Nephron progenitor cell (in vitro differentiated cells): Measurements from ENCODE around the gene DDX3X.
A peak's percentile ranks its signal among the peaks of the same experiment; 100 is the strongest.

ENCODE experiments used
- DNase-seq: peaks from one replicate; pipeline ENCODE4 v3.0.0; 2021
- H3K27ac Mint-ChIP-seq: 2 replicates; pipeline ENCODE4 v1.8.0; 2021; ENCODE audit warnings: mild to moderate bottlenecking, moderate library complexity, mixed read lengths
- H3K27me3 Mint-ChIP-seq: 2 replicates; pipeline ENCODE4 v1.8.0; 2021; ENCODE audit warnings: mild to moderate bottlenecking, low read depth, mixed read lengths; ENCODE audit not compliant: poor library complexity
- H3K36me3 Mint-ChIP-seq: 2 replicates; pipeline ENCODE4 v1.8.0; 2021; ENCODE audit warnings: low read depth, mixed read lengths
- H3K4me1 Mint-ChIP-seq: 2 replicates; pipeline ENCODE4 v1.8.0; 2021; ENCODE audit warnings: mixed read lengths
- H3K4me3 Mint-ChIP-seq: 2 replicates; pipeline ENCODE4 v1.8.0; 2021; ENCODE audit warnings: mild to moderate bottlenecking, moderate library complexity, mixed read lengths
- H3K9me3 Mint-ChIP-seq: 2 replicates; pipeline ENCODE4 v1.8.0; 2021; ENCODE audit warnings: mild to moderate bottlenecking, moderate library complexity, mixed read lengths
- TF ChIP-seq, protein P1 (sequence below): fragments of 200-600 bp; sonication (generic); IDR thresholded peaks from 2 replicates; pipeline ENCODE4 v1.5.0; 2021; ENCODE audit warnings: antibody characterized with exemption

DDX3X gene

DNA sequence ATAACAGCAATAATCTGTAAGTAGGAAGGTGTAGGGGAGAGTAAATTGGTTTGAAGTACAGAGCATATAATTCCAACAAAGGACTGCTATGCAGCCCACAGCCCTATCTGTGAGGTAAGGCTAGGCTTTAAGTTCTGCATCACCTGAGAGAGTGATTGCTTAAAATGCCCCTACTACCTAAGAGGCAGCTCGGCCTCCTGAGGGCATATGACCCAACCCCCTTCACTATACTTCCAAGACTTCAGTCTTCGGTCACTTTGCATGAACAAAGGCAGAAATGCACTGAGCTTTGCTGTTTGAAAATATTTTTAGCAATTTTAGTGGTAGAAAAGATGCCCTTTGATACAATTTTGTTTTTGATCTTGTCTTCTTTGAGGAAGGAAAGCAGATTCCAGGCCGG, 4.9 kb upstream of the DDX3X start:
- Mint-ChIP-seq H3K27ac (no peak overlapping the region), H3K36me3 (peaks cover 5% of the 10 kb centered on the region), H3K4me1 (peaks cover 19% of the 10 kb centered on the region), H3K4me3 (no peak overlapping the region), H3K9me3 (peaks cover 39% of the 10 kb centered on the region), H3K27me3 (peaks cover 5% of the 10 kb centered on the region)
- no peak for DNase-seq
- TF ChIP-seq, protein P1, sequence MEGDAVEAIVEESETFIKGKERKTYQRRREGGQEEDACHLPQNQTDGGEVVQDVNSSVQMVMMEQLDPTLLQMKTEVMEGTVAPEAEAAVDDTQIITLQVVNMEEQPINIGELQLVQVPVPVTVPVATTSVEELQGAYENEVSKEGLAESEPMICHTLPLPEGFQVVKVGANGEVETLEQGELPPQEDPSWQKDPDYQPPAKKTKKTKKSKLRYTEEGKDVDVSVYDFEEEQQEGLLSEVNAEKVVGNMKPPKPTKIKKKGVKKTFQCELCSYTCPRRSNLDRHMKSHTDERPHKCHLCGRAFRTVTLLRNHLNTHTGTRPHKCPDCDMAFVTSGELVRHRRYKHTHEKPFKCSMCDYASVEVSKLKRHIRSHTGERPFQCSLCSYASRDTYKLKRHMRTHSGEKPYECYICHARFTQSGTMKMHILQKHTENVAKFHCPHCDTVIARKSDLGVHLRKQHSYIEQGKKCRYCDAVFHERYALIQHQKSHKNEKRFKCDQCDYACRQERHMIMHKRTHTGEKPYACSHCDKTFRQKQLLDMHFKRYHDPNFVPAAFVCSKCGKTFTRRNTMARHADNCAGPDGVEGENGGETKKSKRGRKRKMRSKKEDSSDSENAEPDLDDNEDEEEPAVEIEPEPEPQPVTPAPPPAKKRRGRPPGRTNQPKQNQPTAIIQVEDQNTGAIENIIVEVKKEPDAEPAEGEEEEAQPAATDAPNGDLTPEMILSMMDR, result no peak

DNA sequence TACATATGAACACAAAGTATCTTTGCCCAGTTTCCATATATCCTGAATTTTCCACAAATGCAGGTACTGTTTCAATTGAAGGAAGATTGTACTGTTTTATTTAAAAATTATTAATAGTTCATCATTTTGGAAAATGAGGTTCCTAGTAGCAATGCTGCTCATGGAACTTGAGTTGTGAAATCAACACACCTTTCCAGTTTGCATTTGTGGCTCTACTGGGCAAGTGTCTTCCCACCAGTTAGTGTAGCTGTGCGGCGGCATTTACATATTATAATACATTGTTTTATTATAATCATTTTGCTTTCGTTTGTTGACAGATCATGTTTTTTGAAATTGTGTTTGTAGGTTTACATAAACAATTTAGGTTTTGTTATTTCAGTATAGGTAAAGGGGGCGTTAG, 2.0 kb upstream of the DDX3X start:
- peaks cover 8% of the 10 kb centered on the region for H3K27me3 Mint-ChIP-seq
- TF ChIP-seq, protein P1, result no peak
- no peak for DNase-seq
- peak overlapping the region; percentile 85 for H3K27ac Mint-ChIP-seq
- H3K4me3 Mint-ChIP-seq, result peak overlapping the region; percentile 88
- peaks cover 4% of the 10 kb centered on the region for H3K36me3 Mint-ChIP-seq
- H3K9me3 Mint-ChIP-seq, result peaks cover 40% of the 10 kb centered on the region
- peaks cover 25% of the 10 kb centered on the region for H3K4me1 Mint-ChIP-seq

DNA sequence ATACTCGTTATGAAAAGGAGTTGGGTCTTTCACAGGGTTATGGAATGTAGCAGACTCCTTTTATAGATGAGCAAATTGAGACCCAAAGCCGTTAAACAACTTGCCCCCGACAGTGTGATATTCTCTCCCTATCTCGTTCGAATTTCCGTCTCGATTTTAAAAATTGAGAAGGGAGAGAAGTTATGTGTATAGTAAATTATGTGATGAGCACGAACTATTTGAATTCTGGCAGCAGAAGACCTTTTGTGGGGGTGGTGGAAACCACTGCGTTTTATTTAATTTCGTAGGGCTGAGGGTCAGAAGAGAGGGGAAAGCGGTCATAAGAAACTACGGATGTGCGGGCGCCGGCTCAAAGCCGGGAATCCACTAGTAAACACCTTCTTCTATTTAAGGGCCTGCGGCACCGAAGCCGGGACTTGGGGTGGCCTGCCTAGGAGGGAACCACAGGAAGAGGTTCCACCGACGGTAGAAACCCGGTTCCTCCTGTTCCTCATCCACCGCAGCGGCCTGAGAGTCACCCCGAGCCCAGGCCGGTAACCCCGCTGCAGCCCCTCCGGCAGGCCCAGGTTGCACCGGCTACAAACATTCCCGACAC, 1.5 kb upstream of the DDX3X start:
- peaks cover 30% of the 10 kb centered on the region for H3K4me1 Mint-ChIP-seq
- no peak for DNase-seq
- H3K27ac Mint-ChIP-seq, result peak overlapping the region; percentile 85
- peaks cover 8% of the 10 kb centered on the region for H3K27me3 Mint-ChIP-seq
- peaks cover 9% of the 10 kb centered on the region for H3K36me3 Mint-ChIP-seq
- peaks cover 35% of the 10 kb centered on the region for H3K9me3 Mint-ChIP-seq
- TF ChIP-seq, protein P1, result no peak
- H3K4me3 Mint-ChIP-seq, result peak overlapping the region; percentile 88

DNA sequence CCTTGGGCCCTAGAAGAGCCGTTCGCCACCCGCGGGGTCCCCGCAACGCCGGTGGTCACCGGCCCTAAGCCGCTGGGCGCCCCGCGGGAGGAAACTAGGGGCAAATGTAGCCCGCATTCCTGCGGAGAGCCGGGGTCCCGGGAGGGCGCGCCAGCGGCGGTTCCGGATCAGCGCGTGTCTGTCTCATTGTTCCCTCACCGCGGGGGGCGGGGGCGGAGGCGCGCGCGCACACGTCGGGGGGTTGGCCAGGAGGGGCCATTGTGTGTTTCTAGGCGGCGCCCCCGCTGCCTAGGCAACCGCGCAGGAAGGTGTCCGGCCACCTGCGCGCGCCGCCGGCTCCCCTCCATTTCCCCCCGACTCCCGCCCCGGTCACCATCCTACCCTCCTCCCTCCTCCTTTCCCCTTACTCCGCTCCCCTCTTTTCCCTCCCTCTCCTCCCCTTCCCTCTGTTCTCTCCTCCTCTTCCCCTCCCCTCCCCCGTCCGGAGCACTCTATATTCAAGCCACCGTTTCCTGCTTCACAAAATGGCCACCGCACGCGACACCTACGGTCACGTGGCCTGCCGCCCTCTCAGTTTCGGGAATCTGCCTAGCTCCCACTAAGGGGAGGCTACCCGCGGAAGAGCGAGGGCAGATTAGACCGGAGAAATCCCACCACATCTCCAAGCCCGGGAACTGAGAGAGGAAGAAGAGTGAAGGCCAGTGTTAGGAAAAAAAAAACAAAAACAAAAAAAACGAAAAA, 789 bp upstream of the DDX3X start:
- Mint-ChIP-seq H3K4me1 (peaks cover 36% of the 10 kb centered on the region), H3K9me3 (peaks cover 34% of the 10 kb centered on the region), H3K4me3 (peak overlapping the region; percentile 88), H3K27me3 (peaks cover 8% of the 10 kb centered on the region), H3K27ac (peak overlapping the region; percentile 100), H3K36me3 (peaks cover 15% of the 10 kb centered on the region)
- peak; percentile 83 for DNase-seq
- TF ChIP-seq, protein P1, result no peak

DNA sequence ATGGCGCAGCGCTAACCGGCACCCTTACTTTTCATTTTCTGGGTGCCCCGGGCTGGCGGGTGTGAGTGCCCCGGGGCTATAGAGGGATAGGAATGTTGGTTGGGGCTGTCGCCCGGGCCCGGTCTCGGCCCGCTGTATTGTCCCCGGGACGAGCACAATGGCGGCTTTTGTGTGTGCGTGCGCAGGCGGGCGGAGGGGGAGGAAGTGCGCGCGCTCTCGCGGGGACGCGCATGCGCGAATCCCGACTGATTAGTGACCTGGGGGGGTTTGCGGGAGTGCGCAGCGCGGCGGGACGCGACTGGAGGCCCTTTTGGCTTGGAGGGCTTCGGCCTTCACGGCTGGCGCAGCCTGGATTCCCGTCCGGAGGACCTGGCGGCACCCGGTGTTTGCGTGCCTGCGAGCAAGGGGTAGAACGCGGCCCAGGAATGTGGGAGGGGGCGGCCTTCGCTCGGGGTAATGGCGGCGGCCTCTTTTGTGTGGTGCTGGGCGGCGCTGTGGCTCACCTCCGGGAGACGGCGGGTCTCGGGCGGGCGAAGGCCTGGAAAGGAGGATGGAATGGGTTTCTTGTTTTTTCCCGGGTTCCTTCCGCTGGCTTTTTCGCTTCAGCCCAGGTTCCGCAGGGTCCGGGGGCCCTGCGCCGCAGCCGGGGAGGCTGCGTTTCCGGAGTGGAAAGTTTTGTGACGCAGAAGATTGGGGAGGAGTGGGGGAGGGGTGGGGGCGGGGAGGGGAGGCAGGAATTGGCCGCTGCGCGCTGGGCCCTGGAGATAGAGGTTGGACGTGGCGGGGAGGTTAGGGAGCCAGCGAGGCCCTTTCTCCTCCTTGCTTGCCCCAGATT, 618 bp downstream of the DDX3X start:
- peaks cover 51% of the 10 kb centered on the region for H3K4me1 Mint-ChIP-seq
- peak overlapping the region; percentile 88 for H3K4me3 Mint-ChIP-seq
- peaks cover 29% of the 10 kb centered on the region for H3K36me3 Mint-ChIP-seq
- TF ChIP-seq, protein P1, result no peak
- peak; percentile 74 for DNase-seq
- peaks cover 8% of the 10 kb centered on the region for H3K27me3 Mint-ChIP-seq
- H3K27ac Mint-ChIP-seq, result peak overlapping the region; percentile 100
- H3K9me3 Mint-ChIP-seq, result peaks cover 28% of the 10 kb centered on the region
